HEK293 (cell line): Measurements from ENCODE around the gene ICAM4.

Experiments
- OVOL3 ChIP-seq: fragments of 450-650 bp; formaldehyde crosslinking; IDR thresholded peaks from 2 replicates; pipeline ENCODE4 v1.5.1; 2016; ENCODE audit warnings: missing biosample characterization, missing genetic modification characterization
- SP2 ChIP-seq: fragments of 450-650 bp; formaldehyde crosslinking; IDR thresholded peaks from 2 replicates; pipeline ENCODE4 v1.5.1; 2016; ENCODE audit warnings: missing biosample characterization, missing genetic modification characterization
- ZBTB8A ChIP-seq: fragments of 450-650 bp; formaldehyde crosslinking; IDR thresholded peaks from 2 replicates; pipeline ENCODE4 v1.5.1; 2016; ENCODE audit warnings: missing biosample characterization, missing genetic modification characterization
- ZNF23 ChIP-seq: fragments of 450-650 bp; formaldehyde crosslinking; IDR thresholded peaks from 2 replicates; pipeline ENCODE4 v1.5.1; 2016; ENCODE audit warnings: missing biosample characterization, missing genetic modification characterization, borderline replicate concordance
- ZNF324 ChIP-seq: fragments of 450-650 bp; formaldehyde crosslinking; IDR thresholded peaks from 2 replicates; pipeline ENCODE4 v1.5.1; 2016; ENCODE audit warnings: missing biosample characterization, missing genetic modification characterization
- ZNF335 ChIP-seq: fragments of 450-650 bp; formaldehyde crosslinking; conservative IDR thresholded peaks from 2 replicates; pipeline ENCODE4 v1.5.1; 2016; ENCODE audit warnings: missing biosample characterization, missing genetic modification characterization
- ZNF488 ChIP-seq: fragments of 450-650 bp; formaldehyde crosslinking; IDR thresholded peaks from 2 replicates; pipeline ENCODE4 v1.5.1; 2016; ENCODE audit warnings: missing biosample characterization, missing genetic modification characterization
- ZNF549 ChIP-seq: fragments of 450-650 bp; IDR thresholded peaks from 2 replicates; pipeline ENCODE4 v1.5.1; 2018; ENCODE audit warnings: missing biosample characterization, missing genetic modification characterization, mild to moderate bottlenecking, inconsistent platforms, moderate library complexity
- ZNF629 ChIP-seq: fragments of 450-650 bp; formaldehyde crosslinking; IDR thresholded peaks from 2 replicates; pipeline ENCODE4 v1.5.1; 2017; ENCODE audit warnings: missing biosample characterization, missing genetic modification characterization
- ZNF677 ChIP-seq: fragments of 450-650 bp; IDR thresholded peaks from 2 replicates; pipeline ENCODE4 v1.5.0; 2018; ENCODE audit warnings: missing biosample characterization, mild to moderate bottlenecking, missing genetic modification characterization, moderate library complexity
- ZNF837 ChIP-seq: fragments of 450-650 bp; formaldehyde crosslinking; IDR thresholded peaks from 2 replicates; pipeline ENCODE4 v1.5.1; 2016; ENCODE audit warnings: missing biosample characterization, missing genetic modification characterization
- TF ChIP-seq, protein P1 (sequence below): fragments of 450-650 bp; formaldehyde crosslinking; IDR thresholded peaks from 2 replicates; pipeline ENCODE4 v1.5.1; 2016; ENCODE audit warnings: missing biosample characterization, missing genetic modification characterization
- TF ChIP-seq, protein P2 (sequence below): fragments of 450-650 bp; formaldehyde crosslinking; optimal IDR thresholded peaks from 2 replicates; pipeline ENCODE3; 2016; ENCODE audit warnings: missing biosample characterization, mild to moderate bottlenecking, missing genetic modification characterization

DNA sequence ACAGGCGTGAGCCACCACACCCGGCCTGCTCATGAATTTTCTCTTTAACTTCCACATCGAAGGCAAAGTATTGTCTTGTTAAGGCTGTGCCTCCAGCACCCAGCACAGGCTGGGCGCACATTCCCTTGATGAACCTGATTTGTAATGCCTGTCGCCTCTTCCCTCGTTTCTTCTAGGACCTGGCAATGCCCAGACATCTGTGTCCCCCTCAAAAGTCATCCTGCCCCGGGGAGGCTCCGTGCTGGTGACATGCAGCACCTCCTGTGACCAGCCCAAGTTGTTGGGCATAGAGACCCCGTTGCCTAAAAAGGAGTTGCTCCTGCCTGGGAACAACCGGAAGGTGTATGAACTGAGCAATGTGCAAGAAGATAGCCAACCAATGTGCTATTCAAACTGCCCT is 12.2 kb upstream of the ICAM4 start:
- no peak for TF ChIP-seq ZNF677
- no peak for TF ChIP-seq ZBTB8A (tag by site-specific recombination)
- no peak for TF ChIP-seq ZNF549 (tag by site-specific recombination)
- TF ChIP-seq, protein P1, sequence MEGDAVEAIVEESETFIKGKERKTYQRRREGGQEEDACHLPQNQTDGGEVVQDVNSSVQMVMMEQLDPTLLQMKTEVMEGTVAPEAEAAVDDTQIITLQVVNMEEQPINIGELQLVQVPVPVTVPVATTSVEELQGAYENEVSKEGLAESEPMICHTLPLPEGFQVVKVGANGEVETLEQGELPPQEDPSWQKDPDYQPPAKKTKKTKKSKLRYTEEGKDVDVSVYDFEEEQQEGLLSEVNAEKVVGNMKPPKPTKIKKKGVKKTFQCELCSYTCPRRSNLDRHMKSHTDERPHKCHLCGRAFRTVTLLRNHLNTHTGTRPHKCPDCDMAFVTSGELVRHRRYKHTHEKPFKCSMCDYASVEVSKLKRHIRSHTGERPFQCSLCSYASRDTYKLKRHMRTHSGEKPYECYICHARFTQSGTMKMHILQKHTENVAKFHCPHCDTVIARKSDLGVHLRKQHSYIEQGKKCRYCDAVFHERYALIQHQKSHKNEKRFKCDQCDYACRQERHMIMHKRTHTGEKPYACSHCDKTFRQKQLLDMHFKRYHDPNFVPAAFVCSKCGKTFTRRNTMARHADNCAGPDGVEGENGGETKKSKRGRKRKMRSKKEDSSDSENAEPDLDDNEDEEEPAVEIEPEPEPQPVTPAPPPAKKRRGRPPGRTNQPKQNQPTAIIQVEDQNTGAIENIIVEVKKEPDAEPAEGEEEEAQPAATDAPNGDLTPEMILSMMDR (tag by site-specific recombination): no peak
- TF ChIP-seq, protein P2, sequence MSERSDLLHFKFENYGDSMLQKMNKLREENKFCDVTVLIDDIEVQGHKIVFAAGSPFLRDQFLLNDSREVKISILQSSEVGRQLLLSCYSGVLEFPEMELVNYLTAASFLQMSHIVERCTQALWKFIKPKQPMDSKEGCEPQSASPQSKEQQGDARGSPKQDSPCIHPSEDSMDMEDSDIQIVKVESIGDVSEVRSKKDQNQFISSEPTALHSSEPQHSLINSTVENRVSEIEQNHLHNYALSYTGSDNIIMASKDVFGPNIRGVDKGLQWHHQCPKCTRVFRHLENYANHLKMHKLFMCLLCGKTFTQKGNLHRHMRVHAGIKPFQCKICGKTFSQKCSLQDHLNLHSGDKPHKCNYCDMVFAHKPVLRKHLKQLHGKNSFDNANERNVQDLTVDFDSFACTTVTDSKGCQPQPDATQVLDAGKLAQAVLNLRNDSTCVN (tag by site-specific recombination): no peak
- TF ChIP-seq ZNF837 (tag by site-specific recombination): no peak
- no peak for TF ChIP-seq ZNF488 (tag by site-specific recombination)
- TF ChIP-seq SP2 (tag by site-specific recombination): no peak
- no peak for TF ChIP-seq ZNF23 (tag by site-specific recombination)
- TF ChIP-seq OVOL3 (tag by site-specific recombination): no peak
- no peak for TF ChIP-seq ZNF335
- TF ChIP-seq ZNF629: no peak
- TF ChIP-seq ZNF324 (tag by site-specific recombination): no peak
